SK-N-SH treated with all-trans-retinoic acid at 6 μM for 48 hours (cell line): ENCODE results near the gene NBEA.

Experiments
- ATAC-seq: fragments of 200-7000 bp; cut with Tn5 transposase; 3 replicates; pipeline ENCODE4 v1.9.1; 2020; ENCODE audit warnings: mild to moderate bottlenecking, moderate library complexity
- ARNTL ChIP-seq: fragments of 450-650 bp; formaldehyde crosslinking; IDR thresholded peaks from 2 replicates; pipeline ENCODE4 v1.5.0; 2020; ENCODE audit warnings: low read depth, mild to moderate bottlenecking, moderate library complexity, borderline replicate concordance
- BACH2 ChIP-seq: fragments of 250-450 bp; sonication (Bioruptor Pico); IDR thresholded peaks from 2 replicates; pipeline ENCODE4 v1.9.0; 2021; ENCODE audit warnings: mild to moderate bottlenecking, borderline replicate concordance
- CSDC2 ChIP-seq: fragments of 250-450 bp; sonication (Bioruptor Pico); IDR thresholded peaks from 2 replicates; pipeline ENCODE4 v1.5.0; 2020; ENCODE audit warnings: mild to moderate bottlenecking, moderate library complexity
- ESRRG ChIP-seq: fragments of 250-450 bp; sonication (Bioruptor Pico); IDR thresholded peaks from 2 replicates; pipeline ENCODE4 v1.6.1; 2021; ENCODE audit warnings: mild to moderate bottlenecking
- ISL1 ChIP-seq: fragments of 250-450 bp; sonication (Bioruptor Pico); IDR thresholded peaks from 2 replicates; pipeline ENCODE4 v2.1.2; 2022; ENCODE audit warnings: mild to moderate bottlenecking, moderate library complexity
- PPARA ChIP-seq: fragments of 250-450 bp; sonication (Bioruptor Pico); IDR thresholded peaks from 2 replicates; pipeline ENCODE4 v1.5.0; 2020; ENCODE audit warnings: mild to moderate bottlenecking, borderline replicate concordance
- RARB ChIP-seq: fragments of 250-450 bp; sonication (Bioruptor Pico); IDR thresholded peaks from 2 replicates; pipeline ENCODE4 v1.8.0; 2021; ENCODE audit warnings: mild to moderate bottlenecking, moderate library complexity
- SNAI2 ChIP-seq: fragments of 250-450 bp; sonication (Bioruptor Pico); IDR thresholded peaks from 2 replicates; pipeline ENCODE4 v1.5.0; 2020; ENCODE audit warnings: mild to moderate bottlenecking, moderate library complexity
- TCF4 ChIP-seq: fragments of 250-450 bp; sonication (Bioruptor Pico); IDR thresholded peaks from 2 replicates; pipeline ENCODE4 v1.8.0; 2021; ENCODE audit warnings: mild to moderate bottlenecking, moderate library complexity, borderline replicate concordance
- TOX ChIP-seq: fragments of 250-450 bp; sonication (Bioruptor Pico); IDR thresholded peaks from 2 replicates; pipeline ENCODE4 v1.8.0; 2021; ENCODE audit warnings: mild to moderate bottlenecking, moderate library complexity, borderline replicate concordance
- ZFP3 ChIP-seq: fragments of 250-450 bp; sonication (Bioruptor Pico); IDR thresholded peaks from 2 replicates; pipeline ENCODE4 v1.5.0; 2020; ENCODE audit warnings: mild to moderate bottlenecking, moderate library complexity
- ZFP30 ChIP-seq: fragments of 450-650 bp; formaldehyde crosslinking; IDR thresholded peaks from 2 replicates; pipeline ENCODE4 v1.5.0; 2022; ENCODE audit warnings: mild to moderate bottlenecking, moderate library complexity
- ZNF565 ChIP-seq: fragments of 450-650 bp; formaldehyde crosslinking; conservative IDR thresholded peaks from 2 replicates; pipeline ENCODE4 v1.5.0; 2020; ENCODE audit warnings: low read depth, mild to moderate bottlenecking, moderate library complexity
- ZNF8 ChIP-seq: fragments of 450-650 bp; formaldehyde crosslinking; IDR thresholded peaks from 2 replicates; pipeline ENCODE4 v1.5.0; 2020; ENCODE audit warnings: mild to moderate bottlenecking, moderate library complexity
- TF ChIP-seq, protein P1 (sequence below): fragments of 250-450 bp; sonication (Bioruptor Pico); IDR thresholded peaks from 2 replicates; pipeline ENCODE4 v1.5.1; 2021; ENCODE audit warnings: mild to moderate bottlenecking, moderate library complexity
- TF ChIP-seq, protein P2 (sequence below): fragments of 250-450 bp; sonication (Bioruptor Pico); IDR thresholded peaks from 2 replicates; pipeline ENCODE4 v1.8.0; 2021; ENCODE audit warnings: low read depth, mild to moderate bottlenecking, moderate library complexity, borderline replicate concordance
- TF ChIP-seq, protein P3 (sequence below): fragments of 250-450 bp; sonication (Bioruptor Pico); IDR thresholded peaks from 2 replicates; pipeline ENCODE4 v1.5.0; 2020; ENCODE audit warnings: mild to moderate bottlenecking, moderate library complexity
- TF ChIP-seq, protein P4 (sequence below): fragments of 250-450 bp; sonication (Bioruptor Pico); IDR thresholded peaks from 2 replicates; pipeline ENCODE4 v1.5.1; 2020; ENCODE audit warnings: low read depth, mild to moderate bottlenecking, moderate library complexity
- TF ChIP-seq, protein P5 (sequence below): fragments of 250-450 bp; sonication (Bioruptor Pico); IDR thresholded peaks from 2 replicates; pipeline ENCODE4 v1.8.0; 2020; ENCODE audit warnings: mild to moderate bottlenecking, moderate library complexity, borderline replicate concordance

The NBEA gene

DNA sequence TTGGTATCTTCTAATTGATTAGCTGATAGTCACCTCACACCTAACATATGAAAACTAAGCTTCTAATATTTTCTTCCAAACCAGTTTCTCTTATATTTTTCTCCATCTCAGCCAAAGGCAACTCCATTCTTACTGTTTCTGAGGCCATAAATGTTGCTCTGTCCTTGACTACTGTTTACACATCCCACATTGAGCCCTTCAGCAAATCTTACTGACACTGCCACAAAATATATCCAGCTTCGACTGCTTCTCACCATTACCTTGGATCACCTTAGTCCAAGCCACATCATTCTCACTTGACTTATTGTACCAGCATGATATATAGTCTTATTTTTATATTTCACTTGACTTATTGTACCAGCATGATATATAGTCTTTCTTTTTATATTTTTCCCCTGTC lies 412.8 kb downstream of the NBEA start:
- no peak for TF ChIP-seq ESRRG (CRISPR knock-in tag)
- TF ChIP-seq SNAI2 (CRISPR knock-in tag): no peak
- no peak for TF ChIP-seq ZNF565 (CRISPR knock-in tag)
- TF ChIP-seq RARB: no peak
- TF ChIP-seq, protein P1, sequence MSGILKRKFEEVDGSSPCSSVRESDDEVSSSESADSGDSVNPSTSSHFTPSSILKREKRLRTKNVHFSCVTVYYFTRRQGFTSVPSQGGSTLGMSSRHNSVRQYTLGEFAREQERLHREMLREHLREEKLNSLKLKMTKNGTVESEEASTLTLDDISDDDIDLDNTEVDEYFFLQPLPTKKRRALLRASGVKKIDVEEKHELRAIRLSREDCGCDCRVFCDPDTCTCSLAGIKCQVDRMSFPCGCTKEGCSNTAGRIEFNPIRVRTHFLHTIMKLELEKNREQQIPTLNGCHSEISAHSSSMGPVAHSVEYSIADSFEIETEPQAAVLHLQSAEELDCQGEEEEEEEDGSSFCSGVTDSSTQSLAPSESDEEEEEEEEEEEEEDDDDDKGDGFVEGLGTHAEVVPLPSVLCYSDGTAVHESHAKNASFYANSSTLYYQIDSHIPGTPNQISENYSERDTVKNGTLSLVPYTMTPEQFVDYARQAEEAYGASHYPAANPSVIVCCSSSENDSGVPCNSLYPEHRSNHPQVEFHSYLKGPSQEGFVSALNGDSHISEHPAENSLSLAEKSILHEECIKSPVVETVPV (CRISPR knock-in tag): no peak
- no peak for TF ChIP-seq ZFP30 (CRISPR knock-in tag)
- no peak for TF ChIP-seq TCF4 (CRISPR knock-in tag)
- no peak for TF ChIP-seq ARNTL (CRISPR knock-in tag)
- TF ChIP-seq, protein P2, sequence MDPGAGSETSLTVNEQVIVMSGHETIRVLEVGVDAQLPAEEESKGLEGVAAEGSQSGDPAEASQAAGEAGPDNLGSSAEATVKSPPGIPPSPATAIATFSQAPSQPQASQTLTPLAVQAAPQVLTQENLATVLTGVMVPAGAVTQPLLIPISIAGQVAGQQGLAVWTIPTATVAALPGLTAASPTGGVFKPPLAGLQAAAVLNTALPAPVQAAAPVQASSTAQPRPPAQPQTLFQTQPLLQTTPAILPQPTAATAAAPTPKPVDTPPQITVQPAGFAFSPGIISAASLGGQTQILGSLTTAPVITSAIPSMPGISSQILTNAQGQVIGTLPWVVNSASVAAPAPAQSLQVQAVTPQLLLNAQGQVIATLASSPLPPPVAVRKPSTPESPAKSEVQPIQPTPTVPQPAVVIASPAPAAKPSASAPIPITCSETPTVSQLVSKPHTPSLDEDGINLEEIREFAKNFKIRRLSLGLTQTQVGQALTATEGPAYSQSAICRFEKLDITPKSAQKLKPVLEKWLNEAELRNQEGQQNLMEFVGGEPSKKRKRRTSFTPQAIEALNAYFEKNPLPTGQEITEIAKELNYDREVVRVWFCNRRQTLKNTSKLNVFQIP (CRISPR knock-in tag): no peak
- TF ChIP-seq, protein P3, sequence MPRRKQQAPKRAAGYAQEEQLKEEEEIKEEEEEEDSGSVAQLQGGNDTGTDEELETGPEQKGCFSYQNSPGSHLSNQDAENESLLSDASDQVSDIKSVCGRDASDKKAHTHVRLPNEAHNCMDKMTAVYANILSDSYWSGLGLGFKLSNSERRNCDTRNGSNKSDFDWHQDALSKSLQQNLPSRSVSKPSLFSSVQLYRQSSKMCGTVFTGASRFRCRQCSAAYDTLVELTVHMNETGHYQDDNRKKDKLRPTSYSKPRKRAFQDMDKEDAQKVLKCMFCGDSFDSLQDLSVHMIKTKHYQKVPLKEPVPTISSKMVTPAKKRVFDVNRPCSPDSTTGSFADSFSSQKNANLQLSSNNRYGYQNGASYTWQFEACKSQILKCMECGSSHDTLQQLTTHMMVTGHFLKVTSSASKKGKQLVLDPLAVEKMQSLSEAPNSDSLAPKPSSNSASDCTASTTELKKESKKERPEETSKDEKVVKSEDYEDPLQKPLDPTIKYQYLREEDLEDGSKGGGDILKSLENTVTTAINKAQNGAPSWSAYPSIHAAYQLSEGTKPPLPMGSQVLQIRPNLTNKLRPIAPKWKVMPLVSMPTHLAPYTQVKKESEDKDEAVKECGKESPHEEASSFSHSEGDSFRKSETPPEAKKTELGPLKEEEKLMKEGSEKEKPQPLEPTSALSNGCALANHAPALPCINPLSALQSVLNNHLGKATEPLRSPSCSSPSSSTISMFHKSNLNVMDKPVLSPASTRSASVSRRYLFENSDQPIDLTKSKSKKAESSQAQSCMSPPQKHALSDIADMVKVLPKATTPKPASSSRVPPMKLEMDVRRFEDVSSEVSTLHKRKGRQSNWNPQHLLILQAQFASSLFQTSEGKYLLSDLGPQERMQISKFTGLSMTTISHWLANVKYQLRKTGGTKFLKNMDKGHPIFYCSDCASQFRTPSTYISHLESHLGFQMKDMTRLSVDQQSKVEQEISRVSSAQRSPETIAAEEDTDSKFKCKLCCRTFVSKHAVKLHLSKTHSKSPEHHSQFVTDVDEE (CRISPR knock-in tag): no peak
- TF ChIP-seq, protein P4, sequence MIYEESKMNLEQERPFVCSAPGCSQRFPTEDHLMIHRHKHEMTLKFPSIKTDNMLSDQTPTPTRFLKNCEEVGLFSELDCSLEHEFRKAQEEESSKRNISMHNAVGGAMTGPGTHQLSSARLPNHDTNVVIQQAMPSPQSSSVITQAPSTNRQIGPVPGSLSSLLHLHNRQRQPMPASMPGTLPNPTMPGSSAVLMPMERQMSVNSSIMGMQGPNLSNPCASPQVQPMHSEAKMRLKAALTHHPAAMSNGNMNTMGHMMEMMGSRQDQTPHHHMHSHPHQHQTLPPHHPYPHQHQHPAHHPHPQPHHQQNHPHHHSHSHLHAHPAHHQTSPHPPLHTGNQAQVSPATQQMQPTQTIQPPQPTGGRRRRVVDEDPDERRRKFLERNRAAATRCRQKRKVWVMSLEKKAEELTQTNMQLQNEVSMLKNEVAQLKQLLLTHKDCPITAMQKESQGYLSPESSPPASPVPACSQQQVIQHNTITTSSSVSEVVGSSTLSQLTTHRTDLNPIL (CRISPR knock-in tag): no peak
- TF ChIP-seq TOX (CRISPR knock-in tag): no peak
- ATAC-seq: no peak

DNA sequence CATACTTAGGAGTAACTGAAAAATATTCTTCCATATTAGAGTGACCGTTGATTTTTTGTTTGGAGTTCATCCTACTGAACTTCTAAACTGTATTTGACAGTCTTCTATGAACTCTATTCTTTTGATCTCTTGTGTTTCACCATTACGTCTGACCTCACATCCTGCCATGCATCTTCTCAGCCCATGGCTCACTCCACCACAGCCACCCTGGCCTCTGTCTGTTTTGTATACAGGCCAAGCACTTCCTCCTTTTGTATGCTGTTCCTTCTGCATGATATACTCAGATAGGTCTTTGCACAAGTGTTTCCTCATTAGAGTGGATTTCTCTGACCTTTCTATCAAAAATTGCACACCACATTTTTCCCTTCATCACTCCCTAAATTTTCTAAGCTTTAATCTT lies 414.5 kb downstream of the NBEA start:
- TF ChIP-seq ZNF565 (CRISPR knock-in tag) (no peak), BACH2 (no peak), TCF4 (CRISPR knock-in tag) (no peak), ZFP30 (CRISPR knock-in tag) (no peak), ISL1 (CRISPR knock-in tag) (no peak), PPARA (CRISPR knock-in tag) (no peak), TOX (CRISPR knock-in tag) (no peak), CSDC2 (CRISPR knock-in tag) (no peak), ZNF8 (CRISPR knock-in tag) (no peak), RARB (no peak), ZFP3 (CRISPR knock-in tag) (no peak)
- TF ChIP-seq, protein P4 (CRISPR knock-in tag): no peak
- TF ChIP-seq, protein P5, sequence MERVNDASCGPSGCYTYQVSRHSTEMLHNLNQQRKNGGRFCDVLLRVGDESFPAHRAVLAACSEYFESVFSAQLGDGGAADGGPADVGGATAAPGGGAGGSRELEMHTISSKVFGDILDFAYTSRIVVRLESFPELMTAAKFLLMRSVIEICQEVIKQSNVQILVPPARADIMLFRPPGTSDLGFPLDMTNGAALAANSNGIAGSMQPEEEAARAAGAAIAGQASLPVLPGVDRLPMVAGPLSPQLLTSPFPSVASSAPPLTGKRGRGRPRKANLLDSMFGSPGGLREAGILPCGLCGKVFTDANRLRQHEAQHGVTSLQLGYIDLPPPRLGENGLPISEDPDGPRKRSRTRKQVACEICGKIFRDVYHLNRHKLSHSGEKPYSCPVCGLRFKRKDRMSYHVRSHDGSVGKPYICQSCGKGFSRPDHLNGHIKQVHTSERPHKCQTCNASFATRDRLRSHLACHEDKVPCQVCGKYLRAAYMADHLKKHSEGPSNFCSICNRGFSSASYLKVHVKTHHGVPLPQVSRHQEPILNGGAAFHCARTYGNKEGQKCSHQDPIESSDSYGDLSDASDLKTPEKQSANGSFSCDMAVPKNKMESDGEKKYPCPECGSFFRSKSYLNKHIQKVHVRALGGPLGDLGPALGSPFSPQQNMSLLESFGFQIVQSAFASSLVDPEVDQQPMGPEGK (CRISPR knock-in tag): no peak
- TF ChIP-seq, protein P3 (CRISPR knock-in tag): no peak
- no peak for ATAC-seq
